ENCODE measurements around the gene ATP6V0D1.

The ATP6V0D1 gene

GRCh38 chr16:67445913-67446907 is 34.7 kb downstream of the ATP6V0D1 start:
- no peak for DNase-seq (ENCODE audit: extremely low read depth in 1 of 2, low read depth in 1 of 2)

DNA sequence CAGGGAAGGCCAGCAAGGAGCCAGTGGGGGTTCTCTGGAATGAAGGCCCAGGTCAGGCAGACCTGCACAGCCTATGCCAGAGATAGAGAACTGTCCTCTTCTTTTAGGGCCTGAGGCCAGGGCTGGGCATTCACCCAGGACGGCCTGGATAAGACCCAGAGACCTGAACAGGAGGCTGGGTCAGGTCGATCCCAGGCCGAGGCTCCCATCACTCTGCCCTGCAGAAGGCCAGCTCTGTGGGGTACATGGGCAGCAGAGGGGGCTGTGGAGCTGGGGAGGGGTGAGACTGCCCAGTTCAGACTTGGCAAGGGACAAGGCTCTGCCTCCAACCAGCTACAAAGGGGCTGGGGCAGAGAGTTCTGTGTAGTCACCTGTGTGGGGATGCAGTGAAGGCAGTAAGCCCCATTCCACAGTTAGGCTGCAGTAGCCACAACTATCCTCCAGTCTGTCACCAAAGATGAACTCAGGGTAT is 35.5 kb downstream of the ATP6V0D1 start:
- DNase-seq (ENCODE audit: extremely low read depth in 1 of 2, low read depth in 1 of 2), result no peak

- no peak for DNase-seq (ENCODE audit: extremely low read depth in 1 of 2, low read depth in 1 of 2)
Measured at GRCh38 chr16:67445126-67445426, 35.9 kb downstream of the ATP6V0D1 start.

GRCh38 chr16:67444259-67445125 is 36.5 kb downstream of the ATP6V0D1 start:
- no peak for DNase-seq (ENCODE audit: extremely low read depth in 1 of 2, low read depth in 1 of 2)

GRCh38 chr16:67443265-67443664 is 37.7 kb downstream of the ATP6V0D1 start:
- DNase-seq (ENCODE audit: extremely low read depth in 1 of 2, low read depth in 1 of 2), result no peak

DNA sequence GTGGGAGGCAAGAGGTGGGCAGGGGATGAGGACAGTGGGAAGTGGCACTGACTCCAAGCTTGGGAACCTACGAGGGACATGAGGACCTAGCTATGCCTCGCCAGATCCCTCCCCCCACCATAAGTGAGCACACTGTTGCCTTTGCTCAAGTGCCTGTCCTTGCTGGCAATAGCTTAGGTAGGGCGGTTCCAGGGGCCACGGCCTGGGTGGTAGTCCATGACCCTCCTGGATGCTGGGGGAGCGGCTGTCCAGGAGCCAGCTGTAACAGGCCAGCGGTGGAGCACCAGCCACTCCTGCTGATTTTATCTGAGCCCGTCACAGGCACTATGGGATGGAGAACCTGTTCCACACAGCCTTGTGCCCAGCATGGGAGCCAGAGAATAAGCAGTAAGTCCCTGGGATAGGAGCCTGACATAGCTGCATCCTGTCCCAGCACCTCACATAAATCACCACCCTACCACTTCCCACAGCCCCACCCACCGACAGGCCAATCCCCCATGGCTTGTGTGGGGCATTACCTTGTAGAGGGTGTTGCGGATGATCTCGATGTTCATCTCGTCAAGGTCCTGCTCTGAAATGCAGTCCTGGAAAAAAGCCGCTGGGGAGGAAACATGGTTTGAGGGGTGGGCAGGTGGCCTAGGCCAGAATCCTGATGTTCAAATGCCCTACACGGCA is 38.2 kb downstream of the ATP6V0D1 start:
- DNase-seq (ENCODE audit: extremely low read depth in 1 of 2, low read depth in 1 of 2), result no peak

- no peak for DNase-seq (ENCODE audit: extremely low read depth in 1 of 2, low read depth in 1 of 2)
Measured at GRCh38 chr16:67441907-67442306, 39.0 kb downstream of the ATP6V0D1 start.

- DNase-seq (ENCODE audit: extremely low read depth in 1 of 2, low read depth in 1 of 2), result no peak
Measured at GRCh38 chr16:67441271-67441753, 39.6 kb downstream of the ATP6V0D1 start.

DNA sequence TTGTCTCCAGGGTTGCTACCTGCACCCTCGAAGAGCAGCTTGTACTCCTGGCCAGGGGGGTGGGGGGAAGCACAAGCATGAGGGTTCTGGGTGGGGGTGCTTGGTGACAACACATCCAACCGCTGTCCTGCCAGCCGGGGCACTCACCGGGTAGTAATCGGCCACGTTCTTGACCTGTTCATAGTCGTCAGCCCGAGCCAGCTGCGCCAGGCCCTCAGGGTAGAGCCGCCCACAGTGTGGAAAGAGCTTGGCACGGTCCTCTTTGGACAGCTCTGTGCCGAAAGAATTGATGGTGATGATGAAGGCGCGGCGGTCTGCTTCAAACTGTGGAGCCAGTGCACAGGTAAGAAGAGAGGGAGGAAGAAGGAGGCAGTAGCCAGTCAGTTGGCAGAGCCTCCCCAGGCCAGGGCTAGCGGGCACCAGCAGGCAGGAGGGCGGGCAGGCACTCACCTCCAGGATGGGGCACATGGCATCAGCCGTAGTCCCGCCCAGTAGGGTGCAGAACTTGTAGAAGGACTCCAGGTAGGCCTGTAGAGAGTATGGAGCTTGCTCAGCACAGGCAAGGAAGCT is 42.0 kb downstream of the ATP6V0D1 start:
- no peak for DNase-seq (ENCODE audit: extremely low read depth in 1 of 2, low read depth in 1 of 2)

DNA sequence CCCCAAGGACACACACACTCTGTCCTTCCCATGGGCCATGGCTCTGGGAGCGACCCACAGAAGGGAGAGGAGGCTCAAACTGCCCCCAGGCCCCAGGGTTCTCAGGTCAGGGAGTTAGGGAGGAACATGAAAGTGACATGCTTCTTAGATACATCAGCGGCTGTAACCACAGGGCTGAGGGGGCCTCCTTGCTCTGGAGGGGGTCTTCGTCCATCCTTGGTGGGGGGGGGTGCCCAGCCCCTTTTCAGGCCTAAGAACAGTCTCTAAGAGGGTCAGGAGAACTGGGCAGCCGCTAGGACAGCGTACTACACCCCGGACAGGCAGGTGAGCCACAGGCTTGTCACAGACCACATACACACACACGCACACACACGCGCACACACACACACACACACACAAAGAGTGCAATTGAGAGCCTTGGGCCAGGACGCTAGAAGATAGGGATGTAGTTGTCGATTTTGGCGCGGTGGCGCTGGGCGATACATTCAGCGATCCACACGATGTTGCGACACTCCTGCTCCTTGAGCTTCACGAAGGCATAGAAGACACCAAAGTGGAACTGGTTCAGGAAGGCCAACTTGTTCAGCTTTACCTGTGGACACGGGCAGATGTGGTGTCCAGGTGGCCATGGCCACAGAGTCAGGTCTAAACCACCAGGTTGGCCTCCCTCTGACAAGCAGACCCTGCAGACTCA is 42.7 kb downstream of the ATP6V0D1 start:
- no peak for DNase-seq (ENCODE audit: extremely low read depth in 1 of 2, low read depth in 1 of 2)

DNA sequence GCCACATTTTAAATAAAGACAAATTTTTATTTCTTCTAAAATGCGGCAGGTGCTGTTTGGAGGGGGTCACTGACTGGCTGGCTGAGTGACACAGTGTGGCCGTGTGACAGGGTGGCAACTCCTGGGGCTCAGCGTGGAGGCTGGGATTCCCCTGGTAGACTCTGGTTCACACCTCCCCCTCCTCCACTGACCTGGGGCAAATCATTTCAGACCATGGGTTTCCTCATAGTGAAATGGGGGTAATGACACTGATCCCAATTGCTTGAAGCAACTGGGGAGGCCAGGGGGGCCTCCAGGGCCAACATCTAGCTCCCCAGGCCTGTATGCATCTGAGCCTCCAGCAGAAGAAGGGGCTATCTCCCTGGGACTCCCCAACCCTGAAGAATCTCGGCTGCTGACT is 43.4 kb downstream of the ATP6V0D1 start:
- no peak for DNase-seq (ENCODE audit: extremely low read depth in 1 of 2, low read depth in 1 of 2)

GRCh38 chr16:67436640-67437193 is 44.2 kb downstream of the ATP6V0D1 start:
- DNase-seq (ENCODE audit: extremely low read depth in 1 of 2, low read depth in 1 of 2), result no peak

- DNase-seq (ENCODE audit: extremely low read depth in 1 of 2, low read depth in 1 of 2), result no peak
Measured at GRCh38 chr16:67435758-67436164, 45.2 kb downstream of the ATP6V0D1 start.

GRCh38 chr16:67433131-67433719 is 47.7 kb downstream of the ATP6V0D1 start:
- no peak for DNase-seq (ENCODE audit: extremely low read depth in 1 of 2, low read depth in 1 of 2)

DNA sequence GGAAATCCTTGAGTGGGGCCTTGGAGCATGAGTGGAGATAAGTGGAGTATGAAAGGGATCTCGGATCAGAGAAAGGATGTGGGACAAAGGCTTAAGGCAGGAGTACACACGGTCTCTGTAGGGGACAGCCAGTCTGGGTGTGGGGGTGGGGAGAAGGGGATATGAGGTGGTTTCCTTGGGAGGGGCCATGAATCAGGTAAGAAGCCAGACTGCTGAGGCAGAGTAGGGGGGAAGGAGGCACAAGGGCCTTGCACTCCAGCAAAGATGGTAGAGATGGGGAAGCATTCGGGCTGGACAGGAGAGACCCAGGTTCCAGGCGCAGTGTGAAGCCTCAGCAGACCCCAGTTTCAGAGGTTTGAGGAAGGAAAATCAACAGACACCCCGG is 48.5 kb downstream of the ATP6V0D1 start:
- DNase-seq (ENCODE audit: extremely low read depth in 1 of 2, low read depth in 1 of 2), result no peak

DNA sequence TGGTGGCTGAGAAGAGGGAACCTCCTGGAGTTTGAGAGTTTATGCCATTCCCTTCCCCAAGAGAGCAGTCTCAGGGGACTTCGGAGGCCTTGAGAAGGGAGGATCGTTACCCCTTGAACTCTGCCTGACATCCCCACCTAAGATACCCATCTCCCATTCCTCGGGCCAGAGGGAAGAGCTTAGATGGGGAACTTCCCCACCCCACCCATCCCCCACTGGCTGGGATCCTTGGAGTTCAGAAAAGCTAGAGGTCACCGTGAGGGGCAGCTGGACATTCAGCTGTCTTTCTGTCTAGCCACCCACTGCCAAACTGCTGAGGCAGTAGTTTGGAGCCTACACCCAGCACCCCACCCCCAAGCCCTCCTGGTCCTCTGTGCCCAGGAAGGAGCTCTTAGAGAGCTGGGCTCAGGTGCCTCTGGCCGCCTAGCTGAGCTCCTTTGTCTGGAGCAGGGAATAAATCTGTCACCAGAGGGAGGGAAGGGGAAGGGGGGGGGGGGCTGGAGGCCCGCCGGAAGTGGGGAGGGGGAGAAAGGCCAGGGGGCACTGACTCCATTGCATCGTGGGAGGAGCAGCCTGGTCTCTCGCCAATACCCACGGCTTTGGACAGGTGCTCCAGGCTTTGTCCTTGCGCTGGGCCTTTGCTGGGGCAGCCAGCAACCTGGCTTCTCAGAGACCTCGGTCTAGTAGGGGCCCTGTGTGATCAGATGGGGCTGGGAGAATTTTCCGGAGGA is 49.0 kb downstream of the ATP6V0D1 start:
- DNase-seq (ENCODE audit: extremely low read depth in 1 of 2, low read depth in 1 of 2), result no peak

DNA sequence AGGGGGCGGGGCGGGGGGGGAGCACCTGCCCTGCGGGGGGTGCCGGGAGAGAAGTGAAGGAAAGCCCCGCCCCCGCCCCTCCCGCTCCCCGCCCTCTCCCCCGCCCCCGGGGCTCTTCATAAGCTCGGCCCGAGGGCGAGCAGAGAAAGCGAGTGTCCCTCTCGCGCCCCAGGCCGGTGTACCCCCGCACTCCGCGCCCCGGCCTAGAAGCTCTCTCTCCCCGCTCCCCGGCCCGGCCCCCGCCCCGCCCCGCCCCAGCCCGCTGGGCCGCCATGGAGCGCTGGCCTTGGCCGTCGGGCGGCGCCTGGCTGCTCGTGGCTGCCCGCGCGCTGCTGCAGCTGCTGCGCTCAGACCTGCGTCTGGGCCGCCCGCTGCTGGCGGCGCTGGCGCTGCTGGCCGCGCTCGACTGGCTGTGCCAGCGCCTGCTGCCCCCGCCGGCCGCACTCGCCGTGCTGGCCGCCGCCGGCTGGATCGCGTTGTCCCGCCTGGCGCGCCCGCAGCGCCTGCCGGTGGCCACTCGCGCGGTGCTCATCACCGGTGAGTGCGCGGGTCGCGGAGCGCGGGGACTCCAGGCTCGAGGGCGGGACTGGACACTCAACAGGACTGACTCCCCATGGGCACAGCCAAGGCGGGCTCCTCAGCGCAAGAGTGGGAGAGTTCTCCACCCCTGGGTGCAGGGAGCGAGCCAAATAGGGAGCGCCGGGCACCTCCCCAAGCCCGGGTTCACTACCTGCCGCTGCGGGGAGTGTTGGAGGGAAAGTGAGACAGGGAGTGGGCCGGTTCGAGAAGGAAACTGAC is 49.8 kb downstream of the ATP6V0D1 start, which contains the start of gene HSD11B2:
TSS of gene HSD11B2 (plus strand) at position 145 of the 798 bp plus-strand sequence. CDS start at position 273, 128 bp downstream.
- no peak for DNase-seq (ENCODE audit: extremely low read depth in 1 of 2, low read depth in 1 of 2)

DNA sequence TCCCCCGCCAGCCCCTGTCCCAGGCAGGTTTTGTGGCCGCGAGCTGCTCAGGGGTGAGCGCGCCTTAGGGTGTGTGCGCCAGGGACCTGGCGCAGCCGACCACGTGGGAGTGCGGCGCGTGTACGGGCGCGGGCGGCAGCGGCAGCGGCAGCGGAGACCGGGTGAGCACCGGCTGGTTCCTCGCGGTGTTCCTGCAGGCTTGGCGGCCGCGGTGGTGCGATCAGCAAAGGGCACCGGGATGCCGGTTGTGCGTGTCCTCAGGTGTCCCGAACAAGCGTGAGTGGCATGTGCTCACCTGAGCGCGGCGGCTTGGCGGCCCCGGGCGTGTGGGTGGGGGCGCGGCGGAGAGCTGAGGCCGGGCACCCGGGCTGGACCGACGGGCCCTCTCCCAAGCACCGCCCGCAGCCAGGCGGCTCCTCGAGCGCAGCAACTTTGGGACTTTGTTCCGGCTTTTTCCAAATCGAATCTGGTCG is 50.4 kb downstream of the ATP6V0D1 start:
- DNase-seq (ENCODE audit: extremely low read depth in 1 of 2, low read depth in 1 of 2), result no peak
